T47D (cell line): ENCODE measurements around the gene ABHD17A.

ENCODE experiments used
- DNase-seq, 2 experiments: peaks; one replicate each; pipeline versions ENCODE4 v3.0.0 to v3.0.0-alpha.2; 2011 to 2012; ENCODE audit warnings: low read depth in 1 of 2, low spot score in 1 of 2
- JUND ChIP-seq: IDR thresholded peaks from 2 replicates; pipeline ENCODE4 v1.6.1; 2012; ENCODE audit warnings: low read depth
- in situ Hi-C: cut with HindIII; loops from 2 replicates; pipeline ENCODE4 v1.10.0; 2016; ENCODE audit warnings: low sequenced_read_pairs, low pct_unique_long_range_greater_than_20kb

The ABHD17A gene

DNA sequence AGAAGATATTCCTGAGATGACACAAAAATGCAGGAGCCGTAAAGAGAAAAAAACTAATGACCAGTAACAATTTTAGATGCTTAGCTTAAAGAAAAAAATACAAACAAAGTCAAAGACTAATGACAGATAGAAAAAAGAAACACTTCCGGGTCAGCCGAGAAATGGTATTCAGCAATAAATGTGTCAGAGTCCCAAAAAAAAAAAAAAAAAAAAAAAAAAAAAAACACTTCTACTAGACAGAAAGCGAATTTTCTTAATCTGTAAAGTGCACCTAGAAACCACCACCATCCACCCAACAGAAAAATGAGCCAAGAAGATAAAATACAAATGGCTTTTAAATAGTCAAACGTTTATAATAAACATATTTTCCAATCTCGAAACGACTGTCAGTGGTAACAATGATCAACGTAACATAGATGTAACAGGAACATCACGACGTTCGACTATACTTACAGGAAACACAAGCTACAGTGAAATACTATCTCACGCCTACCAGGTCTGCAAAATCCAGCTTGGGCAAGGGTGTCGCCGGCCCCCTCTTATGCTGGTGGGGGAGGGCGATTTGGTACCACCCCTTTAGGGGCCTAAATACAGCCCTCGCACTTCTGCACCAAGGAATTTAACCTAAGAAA is 10.6 kb downstream of the ABHD17A start:
- no peak for TF ChIP-seq JUND
- no peak for DNase-seq
- in situ Hi-C loops, result no loop called here

DNA sequence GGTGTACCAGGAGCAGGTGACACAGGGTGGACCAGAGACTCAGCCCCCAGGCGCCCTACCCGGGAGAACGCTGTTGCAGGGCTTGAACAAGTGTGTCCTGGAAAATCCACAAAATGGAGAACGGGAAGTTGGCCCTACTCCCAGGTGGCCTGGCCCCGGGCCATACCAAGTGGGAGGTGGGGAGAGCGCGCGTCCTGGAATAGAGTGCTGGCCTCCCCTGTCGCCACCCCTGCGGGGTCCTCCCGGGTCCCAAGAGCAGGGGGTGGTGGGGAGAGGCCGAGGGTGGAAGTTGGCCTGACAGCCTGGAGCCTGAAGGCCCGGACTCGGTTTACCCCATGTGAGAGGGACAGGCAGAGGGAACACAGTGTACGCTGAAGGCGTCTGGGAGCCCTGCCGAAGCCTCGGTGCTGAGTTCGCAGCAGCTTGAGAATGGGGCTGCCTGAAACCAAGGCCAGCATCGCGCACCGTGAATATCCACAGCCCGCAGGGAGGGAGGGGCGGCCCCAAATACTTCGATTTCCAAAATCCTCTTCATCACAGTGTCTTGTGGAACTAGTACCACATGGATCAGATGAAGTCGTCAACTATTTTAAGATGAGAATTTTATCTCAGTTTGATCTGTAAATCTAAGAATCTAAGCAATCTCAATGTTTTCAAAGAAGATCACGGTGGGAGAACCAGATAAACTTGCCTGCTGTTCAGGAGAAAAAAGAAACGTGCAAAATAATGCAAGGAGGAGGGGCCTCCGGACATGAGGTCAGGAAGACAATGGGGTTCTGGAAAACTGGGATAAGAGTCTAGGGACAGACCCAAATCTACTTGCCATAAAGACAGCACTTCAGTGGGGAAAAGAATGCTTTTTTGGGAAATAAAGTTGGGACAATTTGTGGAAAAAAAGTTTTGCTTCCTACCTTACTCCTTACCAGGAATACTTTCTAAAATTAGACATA is 11.5 kb downstream of the ABHD17A start:
- no peak for TF ChIP-seq JUND
- peak in 1 of 2 experiments; percentile 60 for DNase-seq
- in situ Hi-C loops, result no loop called here

DNA sequence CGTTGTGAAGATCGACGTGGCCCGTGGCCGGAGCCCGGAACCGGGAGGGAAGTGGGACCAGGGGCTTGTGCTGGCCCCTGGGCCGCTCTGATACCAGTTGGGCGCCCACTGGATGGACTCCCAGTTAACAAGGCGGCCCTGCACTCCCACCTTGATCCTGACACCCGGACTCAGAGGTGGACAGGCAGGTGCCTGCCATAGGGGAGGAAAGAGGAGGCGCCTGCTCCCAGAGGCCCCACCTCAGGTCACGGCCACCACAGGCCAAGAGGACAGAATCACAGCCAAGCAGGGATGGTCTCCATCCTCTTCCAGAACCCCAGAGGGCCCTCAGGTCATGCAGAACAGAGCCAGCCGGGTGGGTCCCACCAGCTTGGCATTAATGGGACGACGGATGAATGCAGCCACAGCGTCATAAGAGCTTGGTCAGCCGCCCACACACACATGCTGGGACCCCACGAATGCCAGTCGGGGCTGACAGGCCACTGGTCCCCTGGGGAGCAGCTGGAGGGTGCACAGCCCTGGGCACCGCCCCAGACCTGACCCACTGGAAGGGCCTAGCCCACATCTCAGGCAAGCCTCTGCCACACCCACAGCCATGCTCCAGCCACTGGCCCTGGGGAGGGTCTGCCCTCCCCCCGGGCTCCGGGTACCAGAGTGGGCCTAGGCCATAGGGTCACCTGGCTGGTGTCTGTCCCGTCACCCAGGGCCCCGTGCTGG is 12.3 kb downstream of the ABHD17A start:
- no peak for DNase-seq
- TF ChIP-seq JUND, result no peak
- in situ Hi-C loops, result no loop called here

DNA sequence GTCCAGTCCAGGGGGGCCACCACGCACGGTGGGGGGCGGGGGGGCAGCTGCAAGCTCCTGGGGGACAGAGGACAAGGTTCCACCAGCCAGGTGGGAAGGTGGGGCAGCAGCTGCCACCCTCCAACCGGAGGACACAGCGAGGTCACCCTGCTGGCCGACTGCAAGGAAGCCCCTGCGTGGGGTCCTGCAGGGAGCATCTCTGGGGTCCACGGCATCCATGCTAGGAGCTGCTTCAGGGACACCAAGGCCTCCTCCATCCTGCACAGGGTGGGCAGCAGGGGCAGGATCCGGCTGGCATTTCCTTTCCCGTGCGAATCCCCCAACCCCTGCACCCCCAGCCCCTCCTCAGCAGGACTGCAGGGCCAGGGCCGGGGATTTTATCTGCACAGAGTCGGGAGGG is 13.7 kb downstream of the ABHD17A start:
- no peak for TF ChIP-seq JUND
- in situ Hi-C loops, result no loop called here
- no peak for DNase-seq

DNA sequence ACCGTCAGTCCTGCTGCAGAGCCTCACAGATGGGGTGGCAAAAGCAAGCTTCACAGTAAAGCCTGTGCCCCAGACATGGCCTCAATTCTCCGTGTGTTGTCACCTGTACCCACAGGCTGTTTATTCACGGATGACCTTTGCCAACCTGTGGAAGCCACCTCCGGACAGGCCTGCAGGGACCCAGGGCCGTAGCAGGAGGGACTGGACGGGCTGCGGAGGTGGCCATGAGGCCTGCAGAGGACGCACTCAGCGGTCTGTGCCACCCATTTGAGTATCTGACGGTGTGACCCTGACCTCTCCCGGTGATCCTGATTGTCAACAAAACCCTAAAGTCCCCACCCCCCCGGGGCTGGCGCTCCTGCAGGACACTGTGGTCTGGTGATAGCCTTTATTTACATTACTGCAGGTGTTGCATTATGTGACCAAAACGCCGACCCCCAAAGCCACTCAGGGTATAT is 14.1 kb downstream of the ABHD17A start:
- DNase-seq, result peak in 1 of 2 experiments; percentile 48
- TF ChIP-seq JUND, result no peak
- in situ Hi-C loops, result no loop called here

DNA sequence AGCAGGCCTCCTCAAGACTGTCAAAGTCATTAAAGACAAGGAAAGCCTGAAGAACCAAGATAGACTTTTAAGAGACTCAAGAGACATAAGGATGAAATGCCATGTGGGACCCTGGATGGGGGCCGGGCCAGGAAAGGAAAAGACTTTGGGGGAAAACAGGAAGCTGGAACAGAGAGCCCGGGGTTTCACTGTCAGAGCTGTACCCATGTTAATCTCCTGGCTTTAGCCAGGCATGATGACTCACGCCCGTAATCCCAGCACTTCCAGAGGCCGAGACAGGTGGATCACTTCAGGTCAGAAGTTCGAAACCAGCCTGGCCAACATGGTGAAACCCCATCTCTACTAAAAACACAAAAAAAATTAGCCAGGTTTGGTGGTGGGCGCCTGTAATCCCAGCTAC is 16.3 kb downstream of the ABHD17A start:
- TF ChIP-seq JUND, result no peak
- DNase-seq, result no peak
- in situ Hi-C loops, result no loop called here

DNA sequence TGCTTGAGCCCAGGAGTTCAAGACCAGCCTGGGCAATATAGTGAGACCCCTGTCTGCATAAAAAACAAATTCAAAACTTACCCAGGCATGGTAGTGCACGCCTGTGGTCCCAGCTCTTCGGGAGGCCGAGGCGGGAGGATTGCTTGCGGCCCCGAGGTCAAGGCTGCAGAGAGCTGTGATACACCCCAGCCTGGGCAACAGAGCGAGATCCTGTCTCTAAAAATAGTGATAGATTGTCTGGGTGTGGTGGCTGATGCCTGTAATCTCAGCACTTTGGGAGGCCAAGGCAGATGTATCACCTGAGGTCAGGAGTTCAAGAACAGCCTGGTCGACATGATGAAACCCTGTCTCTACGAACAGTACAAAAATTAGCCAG is 18.0 kb downstream of the ABHD17A start:
- DNase-seq, result no peak
- TF ChIP-seq JUND, result no peak
- in situ Hi-C loops, result no loop called here

DNA sequence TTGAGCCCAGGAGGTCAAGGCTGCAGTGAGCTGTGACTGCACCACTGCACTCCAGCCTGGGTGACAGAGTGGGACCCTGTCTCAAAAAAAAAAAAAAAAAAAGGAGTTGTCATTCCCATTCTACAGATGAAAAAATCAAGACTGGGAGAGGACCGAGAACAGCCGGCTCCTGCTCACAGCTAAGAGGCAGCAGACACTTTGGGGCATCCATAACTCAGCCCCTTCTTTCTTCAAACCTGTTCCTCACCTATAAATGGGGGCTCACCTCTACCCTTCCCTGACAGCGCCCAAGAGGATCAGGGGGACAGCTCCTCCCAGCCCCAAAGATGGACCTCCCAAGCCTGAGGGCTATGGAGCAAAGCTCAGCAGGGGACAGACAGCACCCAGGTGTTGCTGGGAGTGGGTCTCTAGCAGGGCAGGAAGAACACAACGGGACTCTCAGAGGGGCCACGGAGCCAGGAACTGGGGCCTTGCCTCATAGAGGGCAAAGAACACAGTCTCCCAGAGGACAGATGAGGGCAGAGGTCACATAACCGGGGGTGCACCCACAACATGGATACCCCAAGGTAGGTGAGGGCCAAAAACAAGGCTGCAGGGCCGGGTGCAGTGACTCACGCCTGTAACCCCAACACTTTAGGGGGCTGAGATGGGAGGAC is 18.5 kb downstream of the ABHD17A start:
- in situ Hi-C loops, result no loop called here
- DNase-seq, result no peak
- TF ChIP-seq JUND, result no peak

DNA sequence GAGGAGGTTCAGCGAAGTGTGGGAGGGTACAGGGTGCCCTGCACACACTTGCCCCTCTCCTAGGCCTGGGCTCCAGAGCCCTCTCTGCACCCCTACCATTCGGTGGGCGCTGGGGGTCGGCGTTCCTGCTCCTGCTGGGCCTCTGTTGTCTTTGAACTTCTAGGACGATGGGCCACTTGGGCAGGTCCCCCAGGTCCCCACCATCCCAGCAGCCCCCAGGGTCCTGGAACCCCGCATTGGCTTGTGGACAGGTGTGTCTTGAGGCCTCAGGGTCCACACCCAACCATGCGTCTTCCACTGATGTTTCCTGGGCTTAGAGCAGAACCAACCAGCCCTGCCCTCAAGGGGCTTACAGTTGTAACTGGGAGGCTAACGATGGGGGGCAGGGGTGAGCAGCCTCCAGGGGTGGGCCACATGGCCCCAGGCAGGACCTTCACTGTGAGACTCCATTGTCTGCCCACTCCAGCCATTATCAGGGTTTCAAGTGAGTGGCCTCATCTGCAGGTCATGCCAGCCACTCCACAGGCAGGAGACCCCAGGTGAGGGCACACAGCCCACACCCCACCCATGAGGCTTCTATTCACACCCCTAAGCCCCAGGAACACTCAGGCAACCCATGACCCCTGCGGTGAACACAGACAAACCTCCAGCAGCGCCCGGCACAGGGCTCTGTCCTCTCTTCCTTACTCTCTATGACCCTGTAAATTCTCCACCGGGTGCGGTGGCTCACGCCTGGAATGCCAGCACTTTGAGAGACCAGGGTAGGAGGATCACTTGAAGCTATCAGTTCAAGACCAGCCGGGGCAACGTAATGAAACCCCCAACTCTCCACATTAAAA is 19.9 kb downstream of the ABHD17A start:
- TF ChIP-seq JUND, result no peak
- in situ Hi-C loops, result no loop called here

DNA sequence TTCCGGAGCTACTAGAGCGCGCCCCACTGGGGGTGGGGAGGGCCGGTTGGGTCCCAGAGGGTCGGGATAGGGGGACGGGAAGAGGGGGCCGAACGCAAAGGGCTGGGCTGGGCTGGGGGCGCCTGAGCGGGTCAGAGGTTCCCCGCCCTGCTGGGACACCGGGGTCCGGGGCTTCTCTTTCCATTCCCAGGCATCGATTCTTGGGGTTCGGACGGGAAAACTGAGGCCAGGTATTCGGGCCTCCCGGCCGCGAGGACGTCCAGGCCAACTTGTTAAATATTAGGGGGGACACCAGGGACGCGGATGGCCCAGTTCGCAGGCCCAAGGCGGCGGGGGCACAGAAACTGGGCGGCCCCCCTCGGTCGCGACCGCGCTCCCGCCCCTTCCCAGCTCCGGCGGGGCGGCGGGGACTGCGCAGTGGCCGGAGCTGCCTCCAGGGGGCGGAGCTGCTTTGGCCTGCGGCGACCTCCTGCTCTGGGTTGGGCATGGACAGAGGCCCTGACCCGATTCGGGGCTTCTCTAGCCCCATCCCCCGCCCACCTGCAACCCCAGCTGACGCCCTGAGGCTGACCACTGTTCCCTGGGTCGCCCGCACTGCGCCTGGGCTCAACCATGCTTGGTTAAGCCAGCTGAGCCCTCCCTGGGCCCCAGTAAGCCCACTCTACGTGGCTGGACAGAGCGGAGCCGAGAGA is 20.7 kb downstream of the ABHD17A start:
- in situ Hi-C loops, result no loop called here

More for the DNA sequence above, 19.9 kb downstream of the ABHD17A start:
- no peak for DNase-seq

More for the DNA sequence above, 20.7 kb downstream of the ABHD17A start:
- peak in 1 of 2 experiments; percentile 72 for DNase-seq
- no peak for TF ChIP-seq JUND
